HT-29 (cell line): ENCODE data around the gene UIMC1. TPM values are rescaled to one million over a fixed set of nuclear protein-coding genes. Genes with fewer than 3 reads are reported as not detected.
A peak's percentile ranks its signal among the peaks of the same experiment; 100 is the strongest.
"Not testable (repeated sequence)": the region's sequence is repeated elsewhere in the genome, so short reads cannot be mapped to it uniquely, and the experiment has no call there.

Source experiments
- DNase-seq: peaks from one replicate; pipeline ENCODE4 v3.0.0-alpha.2; 2015; ENCODE audit warnings: low spot score
- total RNA-seq: library from RNA; depleted of rRNA; stranded (reverse); fragments of >200 nt; shearing (Covaris generic); gene quantifications from 2 replicates; pipeline ENCODE4 v1.2.3, GENCODE V29; 2014

The UIMC1 gene
- total RNA-seq, 1 experiment from 2014 or later = 24.1 TPM

DNA sequence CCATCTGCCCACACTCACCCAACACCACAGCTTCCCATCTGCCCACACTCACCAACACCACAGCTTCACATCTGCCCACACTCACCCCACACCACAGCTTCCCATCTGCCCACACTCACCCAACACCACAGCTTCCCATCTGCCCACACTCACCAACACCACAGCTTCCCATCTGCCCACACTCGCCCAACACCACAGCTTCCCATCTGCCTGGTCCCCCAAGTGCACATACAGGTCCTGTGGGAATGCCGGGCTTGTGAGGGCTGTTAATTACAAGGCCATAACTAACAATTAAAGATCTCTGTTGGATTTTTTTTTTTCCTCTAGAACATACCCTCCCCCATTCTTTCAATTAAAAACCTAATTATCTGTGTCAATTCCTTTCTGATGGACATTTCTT lies 133.6 kb downstream of the UIMC1 start:
- DNase-seq = not testable (repeated sequence)

GRCh38 chr5:176872586-176872985 lies 134.0 kb downstream of the UIMC1 start:
- DNase-seq = not testable (repeated sequence)

- not testable (repeated sequence) for DNase-seq
Observed at GRCh38 chr5:176870644-176871043, 135.9 kb downstream of the UIMC1 start.

- DNase-seq = peak; percentile 65
Observed at GRCh38 chr5:176870110-176870591, 136.4 kb downstream of the UIMC1 start.

DNA sequence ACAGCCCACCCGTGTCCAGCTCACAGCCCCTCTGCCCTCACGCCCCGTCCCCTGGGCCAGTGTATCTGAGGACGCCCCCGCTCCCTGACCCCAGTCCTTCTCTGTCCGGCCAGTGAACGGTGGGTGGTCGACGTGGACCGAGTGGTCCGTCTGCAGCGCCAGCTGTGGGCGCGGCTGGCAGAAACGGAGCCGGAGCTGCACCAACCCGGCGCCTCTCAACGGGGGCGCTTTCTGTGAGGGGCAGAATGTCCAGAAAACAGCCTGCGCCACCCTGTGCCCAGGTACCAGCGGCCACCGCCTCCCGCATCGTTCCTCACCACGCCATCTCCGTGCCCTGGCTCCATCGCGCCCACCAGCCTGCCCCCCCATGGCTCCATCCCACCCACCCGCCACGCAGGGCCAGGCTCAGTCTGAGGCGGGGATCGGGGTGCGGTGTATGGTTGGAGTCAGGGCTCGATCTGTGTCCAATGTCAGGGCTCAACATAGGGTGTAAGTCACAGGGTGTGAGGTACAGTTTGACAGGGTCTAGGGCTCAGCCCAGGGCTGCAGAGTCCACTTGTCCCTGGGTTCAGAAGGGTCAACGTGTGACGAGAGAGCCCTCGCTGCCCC lies 137.0 kb downstream of the UIMC1 start:
- DNase-seq = no peak

DNA sequence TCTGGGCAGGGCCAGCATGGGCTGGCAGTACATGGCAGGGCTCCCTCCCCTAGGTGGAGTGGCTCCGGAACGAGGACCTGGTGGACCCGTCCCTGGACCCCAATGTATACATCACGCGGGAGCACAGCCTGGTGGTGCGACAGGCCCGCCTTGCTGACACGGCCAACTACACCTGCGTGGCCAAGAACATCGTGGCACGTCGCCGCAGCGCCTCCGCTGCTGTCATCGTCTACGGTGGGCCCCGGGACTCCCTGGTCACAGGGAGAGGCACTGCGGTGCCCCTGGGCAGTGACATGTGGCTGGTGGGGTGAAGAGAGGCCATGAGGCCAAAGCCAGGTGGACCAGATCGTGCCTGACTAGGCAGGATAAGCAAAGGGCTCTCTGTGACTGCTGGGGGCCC lies 137.8 kb downstream of the UIMC1 start:
- no peak for DNase-seq

GRCh38 chr5:176868126-176868525 lies 138.5 kb downstream of the UIMC1 start:
- DNase-seq = no peak

- no peak for DNase-seq
Observed at GRCh38 chr5:176866707-176867310, 139.8 kb downstream of the UIMC1 start.

DNA sequence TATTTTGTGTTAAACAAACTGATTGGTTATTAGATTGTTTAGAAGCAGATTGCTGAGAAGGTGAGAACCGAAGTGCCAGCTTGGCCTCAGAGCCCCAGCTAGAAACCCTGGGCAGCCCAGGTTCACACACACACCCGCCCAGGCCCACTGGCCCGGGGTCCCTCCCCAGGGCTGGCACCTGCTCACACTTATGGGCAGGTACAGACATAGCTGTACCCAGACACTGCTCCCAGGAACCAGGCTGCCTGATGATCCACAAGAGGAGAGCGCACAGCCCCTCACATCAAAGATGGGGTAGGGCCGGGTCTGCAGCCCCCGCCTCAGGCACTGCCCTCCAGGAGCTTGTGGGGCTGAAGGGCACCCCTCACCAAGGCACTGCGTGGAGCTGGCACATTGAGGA lies 140.6 kb downstream of the UIMC1 start:
- no peak for DNase-seq

- no peak for DNase-seq
Observed at GRCh38 chr5:176864755-176865154, 141.8 kb downstream of the UIMC1 start.

DNA sequence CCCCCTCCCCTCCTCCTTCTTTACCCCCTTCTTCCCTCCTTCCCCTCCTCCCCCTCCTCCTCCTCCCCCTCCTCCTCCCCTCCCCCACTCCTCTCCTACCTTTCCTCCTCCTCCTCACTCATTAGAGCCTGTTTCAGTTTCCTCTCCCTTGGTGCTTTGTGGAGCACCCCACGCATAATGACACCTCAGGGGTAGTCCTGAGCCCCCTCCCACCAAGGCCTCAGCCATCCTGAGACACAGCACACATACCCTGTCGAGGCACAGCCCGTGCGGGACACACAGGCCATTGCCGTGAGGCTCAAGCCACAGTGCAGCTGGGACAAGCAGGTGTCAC lies 142.8 kb downstream of the UIMC1 start:
- DNase-seq = no peak

DNA sequence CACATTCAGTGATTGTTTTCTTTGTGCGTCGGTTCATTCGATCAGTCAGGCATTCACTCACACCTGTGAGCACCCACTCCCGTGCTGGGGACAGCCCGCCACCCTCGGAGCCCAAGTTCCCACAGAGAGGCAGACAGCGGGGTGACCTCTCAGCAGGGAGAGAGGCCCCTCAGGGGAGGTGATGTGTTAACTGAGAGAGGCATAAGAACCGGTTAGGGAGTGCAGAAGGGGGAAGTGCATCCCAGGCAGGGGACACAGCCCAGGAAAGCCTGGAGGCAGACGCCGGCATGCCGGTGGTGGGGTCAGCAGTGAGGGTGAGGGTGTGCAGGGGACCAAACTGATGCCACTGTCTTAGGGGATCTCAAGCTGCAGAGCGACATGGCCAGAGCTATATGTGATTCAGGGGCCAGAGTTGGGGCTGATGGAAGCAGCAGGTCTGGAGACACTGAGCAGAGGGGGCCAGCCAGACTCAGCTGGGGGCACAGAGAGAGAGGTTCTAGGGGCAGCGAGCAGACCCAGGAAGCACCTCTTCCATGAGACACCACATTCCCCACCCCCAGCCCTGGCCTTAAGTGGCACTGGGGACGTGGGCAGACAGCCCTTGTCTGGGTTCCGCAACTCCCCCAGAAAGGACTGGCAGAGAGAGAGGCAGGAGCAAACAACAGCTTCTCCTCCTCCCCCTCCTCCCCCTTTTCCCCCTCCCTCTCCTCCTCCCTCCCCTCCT lies 143.4 kb downstream of the UIMC1 start:
- no peak for DNase-seq

- DNase-seq = no peak
Observed at GRCh38 chr5:176862330-176862995, 144.1 kb downstream of the UIMC1 start.

- no peak for DNase-seq
Observed at GRCh38 chr5:176861276-176861675, 145.3 kb downstream of the UIMC1 start.

GRCh38 chr5:176860381-176860780 lies 146.2 kb downstream of the UIMC1 start:
- no peak for DNase-seq

GRCh38 chr5:176859916-176860315 lies 146.7 kb downstream of the UIMC1 start:
- DNase-seq = no peak

- no peak for DNase-seq
Observed at GRCh38 chr5:176857894-176858273, 148.7 kb downstream of the UIMC1 start.

DNA sequence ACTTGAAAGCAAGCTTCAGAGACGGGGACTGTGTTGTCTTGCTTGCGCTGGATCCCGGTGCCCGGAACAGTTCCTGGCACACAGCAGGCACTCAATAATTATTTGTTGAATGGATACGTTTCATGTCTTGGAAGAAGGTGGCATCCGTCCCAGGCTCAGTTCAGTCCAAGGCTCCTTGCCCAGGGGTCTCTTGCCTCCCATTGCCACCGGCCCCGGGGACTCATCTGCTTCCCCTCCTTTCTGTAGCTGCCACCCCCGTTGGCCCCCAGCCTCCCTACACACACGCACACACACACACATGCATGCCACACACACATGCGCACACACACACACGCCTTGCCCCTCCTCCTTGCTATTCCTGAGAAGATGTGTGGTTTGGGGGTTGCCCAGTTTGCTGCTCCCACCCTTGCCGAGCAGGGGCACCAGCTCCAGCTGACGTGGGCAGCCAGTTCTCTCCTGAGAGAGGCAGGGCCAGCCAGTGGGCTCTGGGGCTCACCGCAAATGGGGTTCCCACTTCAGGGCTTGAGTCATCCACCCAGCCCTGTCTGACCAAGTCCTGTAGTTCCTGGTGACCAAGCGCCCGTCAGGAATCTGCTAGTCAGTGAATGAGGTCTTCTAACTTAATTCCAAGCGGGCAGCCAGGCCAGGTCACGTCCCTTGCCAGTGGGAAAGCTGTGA lies 149.2 kb downstream of the UIMC1 start:
- no peak for DNase-seq

- no peak for DNase-seq
Observed at GRCh38 chr5:176856746-176857145, 149.8 kb downstream of the UIMC1 start.

GRCh38 chr5:176855598-176855997 lies 151.0 kb downstream of the UIMC1 start:
- DNase-seq = no peak
